ENCODE measurements around the gene PHACTR2.
"Not testable (repeated sequence)": the region's sequence is repeated elsewhere in the genome, so short reads cannot be mapped to it uniquely, and the experiment has no call there.

The PHACTR2 gene

GRCh38 chr6:143700684-143701348 lies 23.1 kb downstream of the PHACTR2 start:
- no peak for DNase-seq

- DNase-seq, result no peak
These were observed 23.8 kb downstream of the PHACTR2 start for GRCh38 chr6:143701349-143702234.

- DNase-seq, result no peak
These were observed 27.8 kb downstream of the PHACTR2 start for GRCh38 chr6:143705569-143705968.

- no peak for DNase-seq
These were observed 29.9 kb downstream of the PHACTR2 start for GRCh38 chr6:143707697-143708096.

- DNase-seq, result no peak
These were observed 31.1 kb downstream of the PHACTR2 start for GRCh38 chr6:143708889-143709288.

- no peak for DNase-seq
These were observed 33.9 kb downstream of the PHACTR2 start for GRCh38 chr6:143711714-143712113.

- no peak for DNase-seq
These were observed 40.7 kb downstream of the PHACTR2 start for GRCh38 chr6:143718472-143718871.

GRCh38 chr6:143721642-143722041 lies 43.9 kb downstream of the PHACTR2 start:
- no peak for DNase-seq

GRCh38 chr6:143724876-143725275 lies 47.1 kb downstream of the PHACTR2 start:
- no peak for DNase-seq

- DNase-seq, result no peak
These were observed 48.4 kb downstream of the PHACTR2 start for GRCh38 chr6:143726015-143726647.

GRCh38 chr6:143727035-143727434 lies 49.3 kb downstream of the PHACTR2 start:
- DNase-seq, result no peak

GRCh38 chr6:143731789-143732188 lies 54.0 kb downstream of the PHACTR2 start:
- no peak for DNase-seq

GRCh38 chr6:143732536-143732935 lies 54.8 kb downstream of the PHACTR2 start:
- DNase-seq, result no peak

GRCh38 chr6:143733510-143733909 lies 55.7 kb downstream of the PHACTR2 start:
- no peak for DNase-seq

- DNase-seq, result no peak
These were observed 56.9 kb downstream of the PHACTR2 start for GRCh38 chr6:143734641-143735063.

GRCh38 chr6:143738072-143738690 lies 60.4 kb downstream of the PHACTR2 start:
- not testable (repeated sequence) for DNase-seq

GRCh38 chr6:143739341-143739851 lies 61.6 kb downstream of the PHACTR2 start:
- no peak for DNase-seq

GRCh38 chr6:143740213-143740612 lies 62.4 kb downstream of the PHACTR2 start:
- DNase-seq, result no peak

- DNase-seq, result no peak
These were observed 63.7 kb downstream of the PHACTR2 start for GRCh38 chr6:143741480-143741879.

- DNase-seq, result no peak
These were observed 64.5 kb downstream of the PHACTR2 start for GRCh38 chr6:143742070-143742954.

GRCh38 chr6:143742955-143743255 lies 65.1 kb downstream of the PHACTR2 start:
- DNase-seq, result no peak

All from left hindlimb (tissue), 1 donor.